SU-DHL-6 (cell line): Measurements from ENCODE around the gene PPT2.
A peak's percentile ranks its signal among the peaks of the same experiment; 100 is the strongest.

Experiments
- EZH2phosphoT487 ChIP-seq: fragments of 200-600 bp; sonication (generic), shearing (Covaris generic); conservative IDR thresholded peaks from 2 replicates; pipeline ENCODE4 v1.6.1; 2018; ENCODE audit warnings: mild to moderate bottlenecking, antibody characterized with exemption, low read length, moderate library complexity, mixed read lengths
- TF ChIP-seq, protein P1 (sequence below): fragments of 200-600 bp; sonication (generic); IDR thresholded peaks from one replicate; pipeline ENCODE4 v1.5.1; 2017; ENCODE audit warnings: antibody characterized with exemption, mild to moderate bottlenecking, low read length, moderate library complexity; ENCODE audit not compliant: insufficient read depth, poor library complexity, severe bottlenecking

DNA sequence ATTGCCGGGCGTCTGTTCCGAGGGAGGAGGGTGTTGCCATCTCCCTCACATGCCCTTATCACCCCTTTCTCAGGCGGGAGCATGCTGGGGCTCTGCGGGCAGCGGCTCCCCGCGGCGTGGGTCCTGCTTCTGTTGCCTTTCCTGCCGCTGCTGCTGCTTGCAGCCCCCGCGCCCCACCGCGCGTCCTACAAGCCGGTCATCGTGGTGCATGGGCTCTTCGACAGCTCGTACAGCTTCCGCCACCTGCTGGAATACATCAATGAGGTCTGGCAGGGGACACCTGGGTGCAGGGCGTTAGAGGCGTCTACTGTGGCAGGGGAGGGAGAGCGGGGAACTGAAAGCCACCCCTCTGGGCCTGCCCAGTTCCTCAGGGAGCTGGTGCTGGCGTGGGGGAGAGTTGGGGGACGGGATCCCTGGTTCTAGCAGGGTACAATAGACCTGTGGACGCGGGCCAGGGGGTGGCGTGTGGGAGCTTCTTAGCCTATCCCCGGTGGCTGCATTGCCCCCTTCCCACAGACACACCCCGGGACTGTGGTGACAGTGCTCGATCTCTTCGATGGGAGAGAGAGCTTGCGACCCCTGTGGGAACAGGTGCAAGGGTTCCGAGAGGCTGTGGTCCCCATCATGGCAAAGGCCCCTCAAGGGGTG, 697 bp downstream of the PPT2 start:
- TF ChIP-seq, protein P1, sequence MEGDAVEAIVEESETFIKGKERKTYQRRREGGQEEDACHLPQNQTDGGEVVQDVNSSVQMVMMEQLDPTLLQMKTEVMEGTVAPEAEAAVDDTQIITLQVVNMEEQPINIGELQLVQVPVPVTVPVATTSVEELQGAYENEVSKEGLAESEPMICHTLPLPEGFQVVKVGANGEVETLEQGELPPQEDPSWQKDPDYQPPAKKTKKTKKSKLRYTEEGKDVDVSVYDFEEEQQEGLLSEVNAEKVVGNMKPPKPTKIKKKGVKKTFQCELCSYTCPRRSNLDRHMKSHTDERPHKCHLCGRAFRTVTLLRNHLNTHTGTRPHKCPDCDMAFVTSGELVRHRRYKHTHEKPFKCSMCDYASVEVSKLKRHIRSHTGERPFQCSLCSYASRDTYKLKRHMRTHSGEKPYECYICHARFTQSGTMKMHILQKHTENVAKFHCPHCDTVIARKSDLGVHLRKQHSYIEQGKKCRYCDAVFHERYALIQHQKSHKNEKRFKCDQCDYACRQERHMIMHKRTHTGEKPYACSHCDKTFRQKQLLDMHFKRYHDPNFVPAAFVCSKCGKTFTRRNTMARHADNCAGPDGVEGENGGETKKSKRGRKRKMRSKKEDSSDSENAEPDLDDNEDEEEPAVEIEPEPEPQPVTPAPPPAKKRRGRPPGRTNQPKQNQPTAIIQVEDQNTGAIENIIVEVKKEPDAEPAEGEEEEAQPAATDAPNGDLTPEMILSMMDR = peak; percentile 85
- TF ChIP-seq EZH2phosphoT487 = no peak
